ENCODE measurements around the gene DESI1. TPM values are rescaled to one million over a fixed set of nuclear protein-coding genes. Genes with fewer than 3 reads are reported as not detected.
A peak's percentile ranks its signal among the peaks of the same experiment; 100 is the strongest.

Gene DESI1
- total and polyA plus RNA-seq, 8 donors = 21.8 to 42.9 (median 27.1) TPM

DNA sequence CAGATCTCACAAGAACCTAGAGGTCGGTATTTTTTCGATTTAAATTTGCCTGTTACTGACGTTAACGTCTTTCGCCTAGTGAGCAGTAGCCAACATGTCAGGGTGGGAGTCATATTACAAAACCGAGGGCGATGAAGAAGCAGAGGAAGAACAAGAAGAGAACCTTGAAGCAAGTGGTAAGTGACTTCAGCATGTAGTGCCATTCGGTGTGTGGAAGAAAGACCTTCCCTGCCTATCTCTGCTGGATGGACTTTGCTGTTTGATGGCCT is 1.0 kb upstream of the DESI1 start:
- intact Hi-C loops (cut with DNase I) = no loop called here
- no peak for ATAC-seq
- Histone ChIP-seq H3K4me3 (peak overlapping the region; percentile 90 to 96), H3K27me3 (no peaks in the 10 kb centered on the region), H3K4me1 (peaks cover 17 to 51% of the 10 kb centered on the region in 2 donors), H3K36me3 (peaks cover 0 to 47% of the 10 kb centered on the region in 2 donors), H3K9me3 (no peaks in the 10 kb centered on the region), H3K27ac (peak overlapping the region; percentile 93 to 94)
- no peak for DNase-seq
- TF ChIP-seq, protein P1, sequence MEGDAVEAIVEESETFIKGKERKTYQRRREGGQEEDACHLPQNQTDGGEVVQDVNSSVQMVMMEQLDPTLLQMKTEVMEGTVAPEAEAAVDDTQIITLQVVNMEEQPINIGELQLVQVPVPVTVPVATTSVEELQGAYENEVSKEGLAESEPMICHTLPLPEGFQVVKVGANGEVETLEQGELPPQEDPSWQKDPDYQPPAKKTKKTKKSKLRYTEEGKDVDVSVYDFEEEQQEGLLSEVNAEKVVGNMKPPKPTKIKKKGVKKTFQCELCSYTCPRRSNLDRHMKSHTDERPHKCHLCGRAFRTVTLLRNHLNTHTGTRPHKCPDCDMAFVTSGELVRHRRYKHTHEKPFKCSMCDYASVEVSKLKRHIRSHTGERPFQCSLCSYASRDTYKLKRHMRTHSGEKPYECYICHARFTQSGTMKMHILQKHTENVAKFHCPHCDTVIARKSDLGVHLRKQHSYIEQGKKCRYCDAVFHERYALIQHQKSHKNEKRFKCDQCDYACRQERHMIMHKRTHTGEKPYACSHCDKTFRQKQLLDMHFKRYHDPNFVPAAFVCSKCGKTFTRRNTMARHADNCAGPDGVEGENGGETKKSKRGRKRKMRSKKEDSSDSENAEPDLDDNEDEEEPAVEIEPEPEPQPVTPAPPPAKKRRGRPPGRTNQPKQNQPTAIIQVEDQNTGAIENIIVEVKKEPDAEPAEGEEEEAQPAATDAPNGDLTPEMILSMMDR (IDR thresholded peaks at IDR 0.05) = no peak

DNA sequence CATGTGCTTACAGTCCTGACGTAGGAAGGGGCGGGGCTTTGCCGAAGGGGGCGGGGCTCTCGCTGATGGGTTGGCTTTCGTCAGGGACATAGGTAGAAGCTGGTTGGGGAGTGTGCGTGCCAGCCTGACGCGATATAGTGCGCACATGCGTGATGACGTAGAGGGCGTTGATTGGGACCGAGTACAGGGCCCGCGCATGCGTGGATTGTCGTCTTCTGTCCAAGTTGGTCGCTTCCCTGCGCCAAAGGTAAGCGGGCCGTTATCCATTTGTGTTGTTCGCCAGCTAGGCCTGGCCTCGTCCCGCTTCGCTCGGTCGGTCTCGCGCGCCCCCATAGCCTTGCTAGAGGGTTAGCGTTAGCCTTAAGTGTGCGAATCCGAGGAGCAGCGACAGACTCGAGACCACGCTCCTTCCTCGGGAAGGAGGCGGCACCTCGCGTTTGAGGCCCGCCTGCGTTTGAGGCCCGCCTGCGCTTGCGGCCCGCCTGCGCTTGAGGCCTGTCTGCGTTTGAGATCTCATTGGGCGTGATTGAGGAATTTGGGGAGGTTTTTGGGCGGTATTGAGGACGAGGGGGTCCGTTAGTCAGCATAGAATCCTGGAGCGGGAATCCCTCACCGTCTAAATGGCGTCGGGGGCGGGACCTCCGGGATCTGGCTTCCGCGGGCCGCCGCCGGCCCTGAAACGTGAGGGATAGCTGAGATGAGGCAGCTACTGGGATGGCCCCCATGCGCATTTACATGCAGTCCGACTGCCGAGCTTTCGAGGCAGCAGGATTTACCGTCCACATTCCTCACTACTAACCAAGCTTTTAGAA is 462 bp upstream of the DESI1 start, which contains the start of gene XRCC6:
Gene XRCC6, plus strand, starts transcription at position 197 of the 812 bp plus-strand sequence. CDS start 710 bp downstream, outside the sequence.
- TF ChIP-seq, protein P1 (IDR thresholded peaks at IDR 0.05) = no peak
- peaks cover 17 to 51% of the 10 kb centered on the region in 2 donors for H3K4me1 ChIP-seq
- peak; percentile 99 to 100 (median 100) for DNase-seq
- peak within 1 kb of the TSS; percentile 93 to 94 for H3K27ac ChIP-seq
- H3K9me3 ChIP-seq = no peaks in the 10 kb centered on the region
- H3K36me3 ChIP-seq = peaks cover 0 to 41% of the 10 kb centered on the region in 2 donors
- no peaks in the 10 kb centered on the region for H3K27me3 ChIP-seq
- H3K4me3 ChIP-seq = peak within 1 kb of the TSS; percentile 90 to 96
- intact Hi-C loops (cut with DNase I) = no loop called here
- peak; percentile 95 for ATAC-seq

DNA sequence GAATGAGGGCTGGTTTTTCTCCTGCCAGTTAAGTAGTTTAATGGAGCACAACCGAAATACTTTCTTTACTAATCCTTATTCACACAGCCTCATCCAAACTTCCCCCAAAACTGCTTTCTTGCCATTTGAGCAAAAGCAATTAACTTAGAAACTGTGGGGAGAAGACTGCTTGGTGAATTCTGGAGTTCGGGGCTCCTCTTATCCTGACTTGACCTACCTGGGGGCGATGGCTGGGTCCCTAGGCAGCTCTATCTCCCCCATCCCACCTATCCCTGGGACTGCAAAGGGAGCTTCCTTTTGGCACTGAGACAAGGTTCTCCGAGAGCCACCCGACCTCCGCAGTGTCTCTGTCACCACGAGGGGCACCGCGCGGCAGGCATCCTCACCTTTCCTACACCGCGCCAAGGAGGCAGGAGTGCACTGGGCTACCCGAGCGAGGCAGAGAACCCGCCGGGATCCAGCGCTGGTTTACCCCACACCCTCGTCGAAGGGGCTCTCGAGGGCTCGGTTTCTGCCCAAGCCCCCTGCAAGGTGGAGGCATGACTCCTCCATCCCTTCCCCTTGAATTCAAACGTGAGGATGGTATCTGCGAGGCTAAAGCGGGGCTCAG is 759 bp downstream of the DESI1 start:
- TF ChIP-seq, protein P1 (IDR thresholded peaks at IDR 0.05) = no peak
- intact Hi-C loops (cut with DNase I) = no loop called here
- DNase-seq (peak; percentile 17 to 83 (median 33)), ATAC-seq (peak; percentile 44)
- H3K4me1 ChIP-seq = peaks cover 17 to 44% of the 10 kb centered on the region in 2 donors
- H3K27me3 ChIP-seq = no peaks in the 10 kb centered on the region
- peaks cover 0 to 29% of the 10 kb centered on the region in 2 donors for H3K36me3 ChIP-seq
- peak overlapping the region; percentile 82 to 96 for H3K4me3 ChIP-seq
- peak overlapping the region; percentile 90 to 94 for H3K27ac ChIP-seq
- H3K9me3 ChIP-seq = no peaks in the 10 kb centered on the region

DNA sequence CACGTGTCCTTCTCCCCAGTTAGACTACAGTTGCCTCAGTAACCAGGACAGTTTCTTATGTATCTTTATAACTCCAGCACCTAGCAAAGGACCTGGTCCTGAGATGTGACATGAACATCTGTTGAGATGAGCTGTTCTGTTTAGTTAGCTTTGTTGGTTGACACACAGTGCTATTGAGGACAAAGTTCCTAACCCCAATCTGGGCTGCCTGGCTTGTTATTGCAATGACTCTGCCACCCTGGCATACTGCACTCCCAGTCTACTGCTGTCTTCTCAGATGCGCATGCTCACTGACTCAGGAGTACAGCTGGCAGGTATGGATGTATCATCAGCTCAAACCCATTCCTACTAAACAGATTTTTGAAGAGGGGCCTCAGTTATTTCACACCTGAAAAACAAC is 7.4 kb downstream of the DESI1 start:
- H3K27me3 ChIP-seq = no peaks in the 10 kb centered on the region
- H3K27ac ChIP-seq = no peak overlapping the region
- H3K9me3 ChIP-seq = no peaks in the 10 kb centered on the region
- intact Hi-C loops (cut with DNase I) = no loop called here
- H3K4me3 ChIP-seq = no peak overlapping the region
- H3K4me1 ChIP-seq = peaks cover 0 to 3% of the 10 kb centered on the region in 2 donors
- no peak for DNase-seq
- TF ChIP-seq, protein P1 (IDR thresholded peaks at IDR 0.05) = no peak
- H3K36me3 ChIP-seq = peaks cover 0 to 15% of the 10 kb centered on the region in 2 donors
- no peak for ATAC-seq

DNA sequence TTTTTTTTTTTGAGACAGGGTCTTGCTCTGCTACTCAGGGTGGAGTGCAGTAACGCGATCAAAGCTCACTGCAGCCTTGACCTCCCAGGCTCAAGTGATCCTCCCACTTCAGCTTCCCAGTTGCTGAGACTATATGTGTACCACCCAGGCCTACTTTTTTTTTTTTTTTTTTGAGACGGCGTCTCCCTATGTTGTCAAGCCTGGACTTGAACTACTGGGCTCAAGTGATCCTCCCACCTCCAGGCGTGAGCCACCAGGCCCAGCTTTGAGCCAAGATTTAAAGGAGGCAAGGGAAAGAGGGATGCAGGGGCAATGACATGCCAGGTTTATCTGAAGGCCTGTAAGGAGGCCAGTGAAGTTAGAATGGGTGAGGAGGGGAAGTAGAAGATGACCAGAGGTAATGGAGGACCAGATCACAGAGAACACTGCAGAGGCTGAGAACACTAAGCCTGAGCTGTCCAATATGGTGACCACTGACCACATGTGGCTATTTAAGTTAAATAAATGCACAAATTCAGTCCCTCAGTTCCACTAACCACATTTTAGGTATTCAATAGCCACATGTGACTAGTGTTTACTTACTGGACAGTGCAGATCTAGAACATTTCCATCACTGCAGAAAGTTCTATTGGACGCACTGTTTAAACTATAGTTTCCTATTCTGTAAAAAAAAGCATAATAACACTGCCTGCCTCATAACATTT is 8.1 kb downstream of the DESI1 start:
- TF ChIP-seq, protein P1 (IDR thresholded peaks at IDR 0.05) = no peak
- H3K9me3 ChIP-seq = no peaks in the 10 kb centered on the region
- no peak for DNase-seq

More for the DNA sequence above, 8.1 kb downstream of the DESI1 start:
- no peaks in the 10 kb centered on the region for H3K4me1 ChIP-seq
- no peak for ATAC-seq
- intact Hi-C loops (cut with DNase I) = no loop called here
- no peaks in the 10 kb centered on the region for H3K27me3 ChIP-seq
- H3K27ac ChIP-seq = no peak overlapping the region
- peaks cover 0 to 17% of the 10 kb centered on the region in 2 donors for H3K36me3 ChIP-seq
- H3K4me3 ChIP-seq = no peak overlapping the region
